Measurements from ENCODE around the gene DAO.
A peak's percentile ranks its signal among the peaks of the same experiment; 100 is the strongest.
"Not testable (repeated sequence)": the region's sequence is repeated elsewhere in the genome, so short reads cannot be mapped to it uniquely, and the experiment has no call there.

Gene DAO

GRCh38 chr12:108850854-108851573 lies 28.9 kb upstream of the DAO start:
- no peak for DNase-seq

GRCh38 chr12:108852674-108853309 lies 27.1 kb upstream of the DAO start:
- DNase-seq = no peak

GRCh38 chr12:108853426-108853825 lies 26.5 kb upstream of the DAO start:
- no peak for DNase-seq

- DNase-seq = no peak
These were observed 25.9 kb upstream of the DAO start for GRCh38 chr12:108853981-108854446.

DNA sequence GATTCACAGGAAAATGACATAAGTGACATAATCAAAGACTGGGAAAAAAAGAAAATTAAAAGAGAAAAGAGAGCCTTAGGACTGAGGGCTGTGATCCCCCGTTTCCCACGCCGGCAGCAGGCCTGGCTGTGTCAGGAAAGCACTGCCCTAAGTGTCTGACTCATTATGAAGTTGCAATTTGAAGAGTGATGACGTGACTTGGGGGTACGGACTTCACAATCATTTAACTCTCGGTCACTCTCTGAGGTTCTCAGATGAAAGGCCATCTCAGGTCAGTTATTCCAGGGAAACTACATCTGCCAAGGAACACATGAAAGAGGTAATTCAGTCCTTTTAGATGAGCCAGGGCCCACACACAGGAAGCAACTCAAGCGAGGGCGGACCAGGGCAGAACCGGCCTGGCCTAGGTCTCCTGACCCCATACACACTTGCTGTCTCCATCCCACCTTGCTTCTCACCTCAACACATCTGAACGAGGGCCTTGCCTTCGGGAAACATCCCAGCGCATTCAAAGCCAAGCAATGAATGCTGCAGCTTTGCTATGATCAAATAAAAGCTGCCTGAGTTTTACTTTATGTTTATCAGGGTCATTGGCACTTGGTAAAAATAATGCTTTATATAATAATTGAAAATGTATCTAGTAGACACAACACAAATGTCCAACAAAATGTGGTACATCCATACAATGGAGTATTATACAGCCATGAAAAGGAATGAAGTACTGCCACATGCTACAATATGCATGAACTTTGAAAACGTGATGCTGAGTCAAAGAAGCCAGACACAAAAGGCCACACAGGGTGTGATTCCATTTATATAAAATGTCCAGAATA lies 25.2 kb upstream of the DAO start:
- DNase-seq = no peak

- no peak for DNase-seq
These were observed 24.4 kb upstream of the DAO start for GRCh38 chr12:108855284-108856169.

GRCh38 chr12:108856170-108856427 lies 23.8 kb upstream of the DAO start:
- no peak for DNase-seq

DNA sequence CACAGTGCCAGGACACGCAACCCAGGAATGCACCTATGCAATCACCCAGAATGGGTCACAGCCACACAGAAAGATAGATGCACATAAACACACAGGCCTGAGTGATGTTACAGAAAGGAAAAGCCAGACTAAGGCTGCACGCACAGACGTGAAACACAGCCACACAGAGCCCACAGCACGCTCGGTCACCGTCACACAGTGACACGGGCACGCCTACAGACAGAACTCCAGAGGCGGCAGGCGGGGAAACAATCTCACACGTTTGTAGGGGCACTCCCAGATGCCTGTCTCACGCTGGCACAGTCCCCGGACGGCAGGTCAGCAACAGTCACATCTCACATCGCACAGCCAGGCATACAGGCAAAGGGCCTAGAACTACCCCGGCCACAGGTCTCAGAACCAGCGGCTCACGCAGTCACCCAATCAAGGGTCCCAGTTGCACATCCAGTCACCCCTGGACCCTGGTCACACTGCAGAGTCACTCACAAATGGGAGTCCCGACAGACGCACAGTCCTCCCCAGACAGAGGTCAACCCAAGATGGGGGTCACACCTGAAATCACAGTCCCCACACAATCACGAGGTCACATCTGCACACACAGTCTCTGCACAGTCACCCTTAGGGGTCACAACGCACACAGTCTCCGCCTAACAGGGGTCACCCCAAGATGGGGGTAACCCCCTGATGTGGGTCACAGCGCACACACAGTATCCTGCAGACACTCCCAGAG lies 23.3 kb upstream of the DAO start:
- DNase-seq = peak; percentile 63

- no peak for DNase-seq
These were observed 22.8 kb upstream of the DAO start for GRCh38 chr12:108857158-108857407.

- DNase-seq = no peak
These were observed 21.4 kb upstream of the DAO start for GRCh38 chr12:108858311-108859074.

- not testable (repeated sequence) for DNase-seq
These were observed 20.6 kb upstream of the DAO start for GRCh38 chr12:108859141-108859922.

DNA sequence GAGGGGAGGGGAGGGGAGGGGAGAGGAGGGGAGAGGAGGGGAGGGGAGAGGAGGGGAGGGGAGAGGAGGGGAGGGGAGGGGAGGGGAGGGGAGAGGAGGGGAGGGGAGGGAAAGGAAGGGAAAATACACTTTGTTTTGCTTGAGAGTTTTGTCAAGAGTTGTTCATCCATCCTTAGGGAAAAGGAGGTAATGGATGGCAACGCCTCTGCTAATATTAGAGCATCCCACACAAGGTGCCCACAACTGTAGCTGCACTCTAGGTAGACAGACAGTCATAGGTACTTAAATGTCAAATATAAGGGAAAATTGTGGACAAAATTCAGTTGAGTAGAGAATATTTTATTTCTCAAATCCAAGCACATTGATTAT lies 20.0 kb upstream of the DAO start:
- DNase-seq = no peak

DNA sequence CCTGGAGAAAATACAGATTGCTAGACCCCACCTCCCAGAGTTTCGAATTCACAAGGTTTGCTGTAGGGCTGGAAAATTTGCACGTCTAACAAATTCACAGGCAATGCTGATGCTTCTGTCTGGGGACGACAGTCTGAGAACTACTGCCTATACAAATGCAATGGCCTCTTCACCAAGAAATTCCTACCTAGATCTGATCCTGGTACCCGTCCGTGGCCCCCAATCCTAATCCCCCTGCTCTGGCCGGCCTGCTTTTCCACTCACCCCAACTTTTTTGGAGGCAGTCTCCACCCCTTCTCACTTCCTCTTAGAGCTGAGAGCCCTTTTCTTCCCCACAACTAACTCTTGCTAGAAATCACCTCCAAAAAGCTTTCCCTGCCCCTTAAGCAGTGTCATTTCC lies 19.4 kb upstream of the DAO start:
- no peak for DNase-seq

DNA sequence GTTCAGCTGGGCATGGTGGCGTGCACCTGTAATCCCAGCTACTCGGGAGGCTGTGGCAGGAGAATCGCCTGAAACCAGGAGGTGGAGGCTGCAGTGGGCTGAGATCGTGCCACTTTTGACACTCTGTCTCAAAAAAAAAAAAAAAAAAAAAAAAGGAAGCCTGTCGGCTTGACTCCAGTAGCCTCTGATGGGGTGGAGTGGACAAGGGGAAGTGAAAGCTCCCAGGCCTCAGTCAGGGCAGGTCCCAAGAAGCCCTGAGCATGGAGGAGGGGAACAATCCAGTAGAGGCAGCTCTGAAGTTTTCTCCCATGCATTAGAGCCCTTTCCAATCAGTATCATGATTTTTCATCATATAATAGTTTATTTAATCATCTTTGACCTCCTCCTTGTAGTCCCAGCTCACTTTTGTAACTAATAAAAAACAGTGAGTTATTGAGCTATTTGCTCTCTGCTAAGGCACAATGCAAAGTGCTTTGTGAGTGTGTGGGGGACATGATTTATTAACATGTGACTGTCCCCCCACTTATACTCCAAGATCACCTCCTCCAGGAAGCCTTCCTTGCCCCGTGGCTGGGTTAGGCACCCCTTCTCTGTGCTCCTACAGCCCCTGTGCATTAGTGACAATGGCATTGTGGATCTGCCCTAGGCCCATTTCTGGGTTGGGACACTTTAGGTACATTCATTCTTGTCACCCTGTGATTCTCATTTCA lies 17.9 kb upstream of the DAO start:
- DNase-seq = no peak

- DNase-seq = no peak
These were observed 17.3 kb upstream of the DAO start for GRCh38 chr12:108862588-108862959.

GRCh38 chr12:108865169-108865568 lies 14.7 kb upstream of the DAO start:
- DNase-seq = no peak

GRCh38 chr12:108866083-108866482 lies 13.8 kb upstream of the DAO start:
- not testable (repeated sequence) for DNase-seq

DNA sequence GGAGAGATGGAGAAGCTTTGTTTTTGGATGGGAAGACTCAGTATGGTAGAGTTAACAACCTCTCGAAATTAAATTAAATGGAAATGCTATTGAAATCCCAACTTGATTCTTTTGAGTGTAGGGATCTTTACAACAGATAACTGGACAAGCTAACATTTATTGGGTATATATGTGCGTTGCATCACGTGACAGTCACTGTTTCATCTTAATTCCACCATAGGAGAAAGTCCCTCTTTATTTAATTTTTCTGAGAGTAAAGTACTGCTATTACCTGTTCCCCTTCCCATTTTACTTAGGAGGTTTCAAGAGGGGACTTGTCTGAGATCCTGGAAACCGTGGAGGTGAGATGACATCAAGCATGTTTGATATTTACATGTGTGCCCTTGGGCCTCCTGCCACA lies 11.1 kb upstream of the DAO start:
- no peak for DNase-seq

GRCh38 chr12:108875280-108875679 lies 4.6 kb upstream of the DAO start:
- no peak for DNase-seq

- DNase-seq = no peak
These were observed 4.1 kb upstream of the DAO start for GRCh38 chr12:108875682-108876361.

Measured in stimulated activated CD4-positive, alpha-beta T cell treated with anti-CD3 and anti-CD28 coated beads, Interleukin-4, amount 100 ng/mL, for 1 hour (primary cell).